A549 (cell line): ENCODE measurements around the gene CFAP77.

Source experiments
- E2F6 ChIP-seq: IDR thresholded peaks from 2 replicates; pipeline ENCODE4 v1.6.1; 2012; ENCODE audit warnings: low read depth, borderline replicate concordance
- EP300 ChIP-seq, 2 experiments: fragments of >200 bp; sonication (Bioruptor Twin); formaldehyde crosslinking; IDR thresholded peaks; 2 replicates in 1 of 2; 3 replicates in 1 of 2; pipeline ENCODE4 v1.6.1; 2016 to 2017
- HDAC2 ChIP-seq: fragments of 200-600 bp; sonication (generic); IDR thresholded peaks from 2 replicates; pipeline ENCODE4 v1.6.1; 2016
- HOXB13 ChIP-seq: fragments of 250-450 bp; sonication (Bioruptor Pico); IDR thresholded peaks from 2 replicates; pipeline ENCODE4 v1.5.0; 2020; ENCODE audit warnings: low read depth, mild to moderate bottlenecking, moderate library complexity
- MAZ ChIP-seq: fragments of 150-350 bp; IDR thresholded peaks from 2 replicates; pipeline ENCODE4 v1.6.1; 2014; ENCODE audit warnings: antibody characterized with exemption, low read depth, low read length, borderline replicate concordance
- MYC ChIP-seq: IDR thresholded peaks from 2 replicates; pipeline ENCODE4 v1.6.1; 2012; ENCODE audit warnings: mild to moderate bottlenecking, inconsistent platforms, low read length, improper control_type of control experiment, borderline replicate concordance
- NR3C1 ChIP-seq: fragments of >200 bp; sonication (Bioruptor Twin); formaldehyde crosslinking; IDR thresholded peaks from 3 replicates; pipeline ENCODE4 v1.6.1; 2017
- POLR2A ChIP-seq: IDR thresholded peaks from 2 replicates; pipeline ENCODE4 v1.6.1; 2012; ENCODE audit warnings: mild to moderate bottlenecking, low read length
- RARB ChIP-seq: fragments of 250-450 bp; sonication (Bioruptor Pico); IDR thresholded peaks from 2 replicates; pipeline ENCODE4 v1.8.0; 2021; ENCODE audit warnings: mild to moderate bottlenecking, moderate library complexity
- SREBF2 ChIP-seq: fragments of 450-650 bp; IDR thresholded peaks from 2 replicates; pipeline ENCODE4 v1.6.1; 2014; ENCODE audit warnings: mild to moderate bottlenecking, moderate library complexity
- USF2 ChIP-seq: fragments of 450-650 bp; IDR thresholded peaks from 2 replicates; pipeline ENCODE4 v1.6.1; 2014; ENCODE audit warnings: antibody characterized with exemption
- TF ChIP-seq, protein P1 (sequence below): fragments of >200 bp; sonication (Bioruptor Twin); formaldehyde crosslinking; IDR thresholded peaks from 3 replicates; pipeline ENCODE4 v1.5.1; 2016
- TF ChIP-seq, protein P2 (sequence below): fragments of 200-600 bp; sonication (generic); IDR thresholded peaks from 2 replicates; pipeline ENCODE4 v1.6.1; 2016; ENCODE audit warnings: antibody characterized with exemption, mild to moderate bottlenecking, moderate library complexity

GRCh38 chr9:132423503-132423902 is 13.5 kb downstream of the CFAP77 start:
- TF ChIP-seq, protein P1, sequence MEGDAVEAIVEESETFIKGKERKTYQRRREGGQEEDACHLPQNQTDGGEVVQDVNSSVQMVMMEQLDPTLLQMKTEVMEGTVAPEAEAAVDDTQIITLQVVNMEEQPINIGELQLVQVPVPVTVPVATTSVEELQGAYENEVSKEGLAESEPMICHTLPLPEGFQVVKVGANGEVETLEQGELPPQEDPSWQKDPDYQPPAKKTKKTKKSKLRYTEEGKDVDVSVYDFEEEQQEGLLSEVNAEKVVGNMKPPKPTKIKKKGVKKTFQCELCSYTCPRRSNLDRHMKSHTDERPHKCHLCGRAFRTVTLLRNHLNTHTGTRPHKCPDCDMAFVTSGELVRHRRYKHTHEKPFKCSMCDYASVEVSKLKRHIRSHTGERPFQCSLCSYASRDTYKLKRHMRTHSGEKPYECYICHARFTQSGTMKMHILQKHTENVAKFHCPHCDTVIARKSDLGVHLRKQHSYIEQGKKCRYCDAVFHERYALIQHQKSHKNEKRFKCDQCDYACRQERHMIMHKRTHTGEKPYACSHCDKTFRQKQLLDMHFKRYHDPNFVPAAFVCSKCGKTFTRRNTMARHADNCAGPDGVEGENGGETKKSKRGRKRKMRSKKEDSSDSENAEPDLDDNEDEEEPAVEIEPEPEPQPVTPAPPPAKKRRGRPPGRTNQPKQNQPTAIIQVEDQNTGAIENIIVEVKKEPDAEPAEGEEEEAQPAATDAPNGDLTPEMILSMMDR = no peak
- TF ChIP-seq HOXB13 (CRISPR knock-in tag) (no peak), E2F6 (no peak), SREBF2 (no peak), MYC (no peak), MAZ (no peak), NR3C1 (no peak), EP300 (IDR thresholded peaks at IDR 0.05) (no peak), HDAC2 (no peak), RARB (no peak), POLR2A (no peak), USF2 (no peak)
- TF ChIP-seq, protein P2, sequence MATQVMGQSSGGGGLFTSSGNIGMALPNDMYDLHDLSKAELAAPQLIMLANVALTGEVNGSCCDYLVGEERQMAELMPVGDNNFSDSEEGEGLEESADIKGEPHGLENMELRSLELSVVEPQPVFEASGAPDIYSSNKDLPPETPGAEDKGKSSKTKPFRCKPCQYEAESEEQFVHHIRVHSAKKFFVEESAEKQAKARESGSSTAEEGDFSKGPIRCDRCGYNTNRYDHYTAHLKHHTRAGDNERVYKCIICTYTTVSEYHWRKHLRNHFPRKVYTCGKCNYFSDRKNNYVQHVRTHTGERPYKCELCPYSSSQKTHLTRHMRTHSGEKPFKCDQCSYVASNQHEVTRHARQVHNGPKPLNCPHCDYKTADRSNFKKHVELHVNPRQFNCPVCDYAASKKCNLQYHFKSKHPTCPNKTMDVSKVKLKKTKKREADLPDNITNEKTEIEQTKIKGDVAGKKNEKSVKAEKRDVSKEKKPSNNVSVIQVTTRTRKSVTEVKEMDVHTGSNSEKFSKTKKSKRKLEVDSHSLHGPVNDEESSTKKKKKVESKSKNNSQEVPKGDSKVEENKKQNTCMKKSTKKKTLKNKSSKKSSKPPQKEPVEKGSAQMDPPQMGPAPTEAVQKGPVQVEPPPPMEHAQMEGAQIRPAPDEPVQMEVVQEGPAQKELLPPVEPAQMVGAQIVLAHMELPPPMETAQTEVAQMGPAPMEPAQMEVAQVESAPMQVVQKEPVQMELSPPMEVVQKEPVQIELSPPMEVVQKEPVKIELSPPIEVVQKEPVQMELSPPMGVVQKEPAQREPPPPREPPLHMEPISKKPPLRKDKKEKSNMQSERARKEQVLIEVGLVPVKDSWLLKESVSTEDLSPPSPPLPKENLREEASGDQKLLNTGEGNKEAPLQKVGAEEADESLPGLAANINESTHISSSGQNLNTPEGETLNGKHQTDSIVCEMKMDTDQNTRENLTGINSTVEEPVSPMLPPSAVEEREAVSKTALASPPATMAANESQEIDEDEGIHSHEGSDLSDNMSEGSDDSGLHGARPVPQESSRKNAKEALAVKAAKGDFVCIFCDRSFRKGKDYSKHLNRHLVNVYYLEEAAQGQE = no peak
